Effector CD4-positive, alpha-beta T cell (primary cell): Measurements from ENCODE around the gene EI24.
A peak's percentile ranks its signal among the peaks of the same experiment; 100 is the strongest.

Experiments
- DNase-seq: peaks from one replicate; pipeline ENCODE4 v3.0.0-alpha.2; 2020

EI24 gene

DNA sequence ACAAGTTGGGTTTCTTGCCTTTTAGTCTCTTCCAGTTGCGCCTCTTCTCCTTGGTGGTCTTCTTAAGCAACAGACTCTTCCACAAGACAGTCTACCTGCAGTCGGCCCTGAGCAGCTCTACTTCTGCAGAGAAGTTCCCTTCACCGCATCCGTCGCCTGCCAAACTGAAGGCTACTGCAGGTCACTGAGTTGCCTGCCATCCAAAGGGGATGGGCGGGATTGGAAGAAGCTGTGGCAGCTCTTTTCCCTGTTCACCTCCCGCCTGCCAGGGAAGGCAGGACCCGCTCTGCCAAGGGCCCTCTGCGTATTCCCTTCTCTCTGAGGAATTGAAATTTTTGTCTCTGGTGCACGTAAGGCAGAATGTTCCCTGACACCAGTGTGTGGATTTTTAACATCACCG is 14.2 kb downstream of the EI24 start:
- no peak for DNase-seq

GRCh38 chr11:125585487-125585886 is 16.2 kb downstream of the EI24 start:
- DNase-seq = no peak

DNA sequence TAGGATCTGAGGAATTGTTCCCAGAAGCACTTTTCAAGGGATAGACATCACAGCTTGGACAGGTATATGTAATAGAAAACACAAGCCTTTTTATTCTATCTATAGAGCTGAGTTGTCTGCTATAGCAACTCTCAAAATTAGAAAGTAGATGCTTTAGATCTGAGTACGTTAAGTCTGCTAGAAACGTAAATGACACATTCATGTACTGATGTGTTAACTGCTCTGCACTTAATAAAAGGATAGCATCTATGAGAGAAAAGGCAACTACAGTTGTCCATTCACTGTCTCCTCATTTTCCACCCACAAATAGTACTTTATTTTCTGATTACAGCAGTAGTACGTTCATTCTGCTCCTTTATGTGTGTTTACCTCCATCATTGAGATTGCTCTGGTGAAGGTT is 17.3 kb downstream of the EI24 start:
- DNase-seq = no peak

DNA sequence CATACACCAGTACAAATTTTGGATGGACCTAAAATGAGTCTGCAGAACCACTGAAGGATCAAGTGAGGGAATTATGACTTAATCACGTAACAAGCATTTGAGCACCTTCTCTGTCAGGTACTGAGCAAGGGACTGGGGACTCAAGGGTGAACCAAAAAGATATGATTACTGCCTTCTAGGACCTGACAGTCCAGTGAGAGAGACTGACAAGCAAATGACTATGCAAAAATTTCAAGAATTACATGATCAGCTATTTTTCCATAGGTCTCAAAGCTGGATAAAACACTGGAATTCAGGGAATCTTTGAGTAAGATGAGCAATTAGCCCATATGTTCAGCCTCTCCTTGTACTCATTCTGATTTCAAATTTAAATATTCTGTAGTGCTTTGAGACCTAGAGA is 18.2 kb downstream of the EI24 start:
- DNase-seq = no peak

GRCh38 chr11:125588505-125588904 is 19.2 kb downstream of the EI24 start:
- DNase-seq = no peak

- peak; percentile 27 for DNase-seq
Observed at GRCh38 chr11:125591649-125592304, 22.5 kb downstream of the EI24 start.

DNA sequence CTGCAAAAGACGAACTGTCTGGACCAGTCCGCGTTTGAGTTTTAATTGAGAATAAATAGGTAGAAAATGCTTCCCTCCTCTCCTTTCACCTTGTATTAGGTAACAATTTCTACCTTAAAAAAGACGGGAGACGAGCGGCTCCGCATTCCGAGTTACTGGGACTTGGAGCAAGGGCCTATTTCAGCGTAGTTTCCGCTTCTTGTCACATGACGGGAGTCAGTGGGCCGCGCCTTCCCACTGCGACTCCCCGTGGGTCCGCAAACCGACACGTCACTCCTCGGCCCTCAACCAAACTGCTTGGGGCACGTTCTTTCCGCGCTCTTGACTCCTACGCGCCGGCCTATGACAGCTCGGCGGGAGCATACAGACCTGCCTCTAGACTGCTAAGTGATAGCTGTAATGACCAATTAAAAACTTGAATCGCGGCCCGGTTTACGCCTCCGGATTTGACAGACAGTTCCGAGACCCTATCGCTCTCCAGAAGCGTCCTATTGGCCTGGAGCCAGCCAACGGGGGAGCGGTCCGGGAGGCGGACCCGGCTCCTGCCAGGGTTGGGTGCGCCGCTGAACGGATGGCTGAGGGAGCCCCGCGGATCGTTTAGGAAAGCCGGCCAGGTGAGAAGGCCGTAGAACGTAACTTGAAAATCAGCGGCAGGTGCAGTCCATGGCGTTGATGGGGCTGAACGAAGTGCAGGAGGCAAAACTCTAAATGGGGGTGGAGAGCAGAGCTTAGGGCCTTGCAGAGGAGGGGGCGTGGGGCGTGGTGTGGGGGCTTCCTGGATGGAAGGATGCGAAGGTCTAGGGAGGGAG is 23.2 kb downstream of the EI24 start, which contains the start of gene STT3A:
TSS of gene STT3A (plus strand) at position 548 of the 809 bp plus-strand sequence. CDS start 3,064 bp downstream, outside the sequence.
- peak; percentile 98 for DNase-seq

DNA sequence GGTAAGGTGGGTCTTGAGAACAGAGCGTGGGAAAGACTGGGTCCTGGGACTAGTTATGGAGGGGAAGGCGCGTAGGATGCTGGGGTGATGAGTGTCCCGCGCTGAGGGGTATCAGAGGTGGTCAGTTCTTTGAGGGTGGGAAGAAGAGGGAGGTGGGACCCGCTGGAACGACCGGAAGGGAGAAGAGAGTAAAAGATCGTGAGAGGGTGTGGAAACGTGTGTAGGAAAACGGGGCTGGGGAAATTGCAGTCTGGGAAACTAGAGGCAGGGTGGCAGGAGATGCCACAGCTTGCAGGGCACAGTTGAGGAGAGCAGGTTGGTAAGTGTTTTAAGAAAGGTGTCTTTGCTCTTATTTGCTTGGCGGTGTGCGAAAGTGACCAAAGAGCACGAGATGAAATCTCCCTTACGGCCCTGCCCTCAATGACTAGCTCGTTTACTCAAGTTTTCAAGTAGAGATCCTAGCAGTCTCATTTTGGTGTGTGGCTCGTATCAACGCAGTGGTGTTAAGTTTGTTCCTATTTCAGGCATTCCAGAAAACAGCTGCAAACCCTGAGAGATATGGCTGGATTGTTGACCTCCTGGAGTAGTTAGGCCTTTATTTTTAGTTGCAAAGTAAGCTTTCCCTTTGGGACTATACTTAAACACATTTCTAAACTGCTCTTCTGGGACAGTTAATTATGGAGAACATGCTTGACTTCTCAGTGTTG is 24.0 kb downstream of the EI24 start:
- DNase-seq = no peak

DNA sequence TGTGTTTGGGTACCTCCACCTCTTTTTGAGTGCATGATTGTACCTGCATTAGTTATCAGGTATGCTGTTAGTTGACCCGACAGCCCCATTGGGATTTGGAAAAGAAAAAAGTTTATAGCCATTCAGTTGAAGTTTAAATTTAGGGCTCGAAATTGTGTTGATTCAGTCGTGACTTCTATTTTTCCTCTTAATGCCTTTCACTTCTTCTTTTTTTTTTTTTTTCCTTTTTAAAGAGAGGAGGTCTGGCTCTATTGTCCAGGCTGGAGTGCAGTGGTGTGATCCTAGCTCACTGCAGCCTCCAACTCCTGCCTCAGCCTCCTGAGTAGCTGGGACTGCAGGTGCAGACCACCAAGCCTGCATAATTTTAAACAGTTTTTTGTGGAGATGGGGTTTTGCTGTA is 25.7 kb downstream of the EI24 start:
- DNase-seq = no peak

DNA sequence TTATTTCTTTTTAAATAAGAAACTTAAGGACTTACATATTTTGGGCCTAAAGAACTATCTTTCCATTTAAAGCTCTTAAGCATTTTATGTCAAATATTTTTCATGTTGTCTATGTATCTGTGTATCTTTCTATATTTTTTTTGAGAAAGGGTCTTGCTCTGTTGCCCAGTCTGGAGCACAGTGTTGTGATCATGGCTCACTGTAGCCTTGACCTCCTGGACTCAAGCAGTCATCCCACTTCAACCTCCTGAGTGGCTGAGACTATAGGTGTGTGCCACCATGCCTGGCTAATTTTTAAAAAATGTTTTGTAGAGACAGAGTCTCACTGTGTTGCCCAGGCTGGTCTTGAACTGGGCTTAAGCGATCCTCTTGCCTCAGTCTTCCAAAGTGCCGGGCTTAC is 31.4 kb downstream of the EI24 start:
- DNase-seq = no peak

- DNase-seq = no peak
Observed at GRCh38 chr11:125603207-125603606, 33.9 kb downstream of the EI24 start.

DNA sequence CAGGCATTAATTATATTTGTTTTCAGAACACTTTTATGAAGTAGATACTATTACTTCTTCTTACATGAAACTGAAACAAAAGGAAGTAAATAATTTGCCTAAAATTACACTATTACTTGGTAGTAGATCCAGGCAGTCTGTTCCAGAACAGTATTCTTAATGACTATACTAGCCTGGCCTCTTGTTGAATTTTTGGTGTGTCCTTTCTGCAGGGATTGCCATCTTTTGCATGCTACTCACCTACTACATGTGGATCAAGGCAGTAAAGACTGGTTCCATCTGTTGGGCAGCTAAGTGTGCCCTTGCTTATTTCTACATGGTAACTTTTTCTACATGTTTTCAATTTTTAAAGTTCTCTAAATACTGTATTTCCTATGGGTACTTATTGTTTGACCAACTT is 36.1 kb downstream of the EI24 start:
- DNase-seq = no peak

GRCh38 chr11:125609545-125609944 is 40.3 kb downstream of the EI24 start:
- DNase-seq = no peak

DNA sequence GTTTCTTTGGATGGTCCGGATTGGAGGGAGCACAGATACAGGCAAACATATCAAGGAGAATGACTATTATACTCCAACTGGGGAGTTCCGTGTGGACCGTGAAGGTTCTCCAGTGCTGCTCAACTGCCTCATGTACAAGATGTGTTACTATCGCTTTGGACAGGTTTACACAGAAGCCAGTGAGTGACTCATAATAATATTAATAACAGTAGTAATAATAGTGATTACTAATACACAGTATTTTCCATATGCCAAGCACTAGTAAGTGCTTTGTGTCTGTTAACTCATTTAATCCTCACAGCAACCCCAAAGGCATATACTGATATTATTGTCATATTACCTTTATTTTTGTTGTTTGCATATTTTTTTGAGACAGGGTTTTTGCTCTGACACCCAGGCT is 49.1 kb downstream of the EI24 start:
- no peak for DNase-seq

DNA sequence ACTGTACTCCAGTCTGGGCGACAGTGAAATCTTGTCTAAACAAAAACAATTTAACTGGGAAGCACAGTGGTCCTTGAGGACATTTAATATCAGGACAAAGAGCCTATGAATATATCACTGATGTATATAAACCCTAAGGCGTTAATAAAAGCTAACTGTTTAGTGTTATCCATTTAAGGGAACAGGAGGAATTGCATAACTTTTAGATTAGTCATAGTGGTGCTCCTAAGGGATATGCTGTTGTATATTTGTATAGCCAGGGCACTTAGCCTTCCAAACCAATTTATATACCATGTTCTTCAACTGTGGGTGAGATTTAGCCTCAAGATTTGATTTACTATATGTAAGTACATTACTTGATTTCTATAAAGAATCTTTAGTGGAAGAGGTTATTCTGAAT is 52.7 kb downstream of the EI24 start:
- DNase-seq = no peak

DNA sequence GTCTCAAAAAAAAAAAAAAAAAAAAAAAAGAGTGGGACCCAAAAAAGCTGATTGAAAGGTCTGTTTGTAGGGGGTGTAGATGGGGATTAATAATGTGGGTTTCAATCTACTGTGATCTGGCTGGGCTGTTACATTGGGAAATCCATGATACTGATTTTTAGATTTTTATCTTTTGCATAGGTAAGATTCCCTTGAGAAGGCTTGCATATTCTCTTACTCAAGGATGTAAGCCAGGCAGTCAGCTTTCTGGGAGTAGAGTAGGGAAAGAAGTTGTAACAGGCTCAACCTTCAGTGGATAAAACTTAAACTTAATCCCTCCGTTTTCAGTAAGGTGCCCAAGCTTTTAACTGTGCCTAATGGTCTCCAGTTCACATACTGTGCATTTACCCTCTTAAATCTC is 53.8 kb downstream of the EI24 start:
- no peak for DNase-seq

GRCh38 chr11:125624756-125625213 is 55.5 kb downstream of the EI24 start, which contains the start of gene CHEK1:
Gene CHEK1, plus strand, starts transcription at chr11:125625163. Its CDS starts 1,606 bp downstream, at chr11:125626769.
- no peak for DNase-seq

DNA sequence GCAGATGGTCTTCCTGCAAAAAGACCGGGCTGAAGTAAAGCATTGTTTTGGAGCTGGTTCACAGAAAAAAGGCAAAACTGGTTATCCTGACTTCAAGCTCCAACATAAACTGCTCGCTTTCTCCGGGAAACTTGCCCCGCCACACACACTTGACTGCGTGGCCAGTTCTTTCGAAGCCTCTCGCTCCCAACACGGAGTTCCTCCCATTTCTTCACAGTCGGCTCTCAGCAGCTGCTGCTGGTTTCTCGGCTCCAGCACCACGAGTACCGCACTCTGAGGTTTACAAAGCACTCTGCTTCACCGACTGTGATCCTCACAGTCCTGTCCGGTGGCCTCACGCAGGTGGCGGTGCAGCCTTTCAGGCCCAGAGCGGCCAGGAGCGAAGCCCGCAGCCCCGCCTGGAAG is 56.0 kb downstream of the EI24 start:
- no peak for DNase-seq

DNA sequence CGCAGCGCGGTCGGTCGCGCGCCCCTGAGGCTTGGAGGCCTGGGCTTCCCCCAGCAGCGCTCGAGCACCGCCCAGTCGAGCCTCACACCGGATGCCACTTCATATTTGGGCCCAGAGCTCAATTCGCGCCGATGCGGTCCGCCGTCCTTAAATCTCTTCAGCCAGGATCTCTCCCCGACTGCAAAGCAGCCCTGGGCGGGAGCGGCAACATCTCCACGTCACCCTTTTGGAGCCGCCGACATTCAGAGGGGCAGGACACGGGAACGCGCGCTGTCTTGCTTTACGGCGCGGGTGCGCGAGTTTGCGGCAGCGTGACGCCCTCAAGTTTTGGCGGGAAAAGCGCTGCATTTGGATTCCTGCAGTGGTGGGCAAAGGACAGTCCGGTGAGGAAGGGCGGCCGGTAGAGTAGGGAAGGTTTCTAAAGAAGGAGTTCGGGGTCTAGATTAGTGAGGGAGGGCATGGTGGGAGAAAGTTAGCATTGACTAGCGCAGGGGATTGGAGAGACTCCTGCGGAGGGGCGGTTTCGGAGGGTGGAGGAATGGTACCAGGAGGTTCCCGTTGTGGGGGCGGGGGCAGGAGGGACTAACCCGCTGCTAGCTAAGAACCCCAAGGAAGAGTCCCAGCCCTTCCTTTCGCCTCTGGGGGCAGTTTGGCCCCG is 56.5 kb downstream of the EI24 start:
- DNase-seq = peak; percentile 78

- DNase-seq = peak; percentile 3
Observed at GRCh38 chr11:125626288-125626950, 57.1 kb downstream of the EI24 start.

- DNase-seq = no peak
Observed at GRCh38 chr11:125627236-125627910, 58.1 kb downstream of the EI24 start.
